MM.1S (cell line): Measurements from ENCODE around the gene FXYD4.

Source experiments
- DNase-seq: peaks from one replicate; pipeline ENCODE4 v3.0.0-alpha.2; 2015
- H2AFZ ChIP-seq: fragments of 300-600 bp; sonication (generic); 2 replicates; pipeline ENCODE4 v1.6.0; 2016; ENCODE audit warnings: antibody characterized with exemption, low read length
- H3F3A ChIP-seq: fragments of 300-600 bp; sonication (generic); 2 replicates; pipeline ENCODE4 v1.6.1; 2016; ENCODE audit warnings: mild to moderate bottlenecking, antibody characterized with exemption, low read length, moderate library complexity, mixed read lengths; ENCODE audit not compliant: insufficient read depth
- H3K27ac ChIP-seq: fragments of 300-600 bp; sonication (generic); 2 replicates; pipeline ENCODE4 v1.5.1; 2016; ENCODE audit warnings: mild to moderate bottlenecking, low read length
- H3K27me3 ChIP-seq: fragments of 300-600 bp; sonication (generic); replicated peaks from 2 replicates; pipeline ENCODE4 v1.6.0; 2016; ENCODE audit warnings: low read length; ENCODE audit not compliant: insufficient read depth
- H3K36me3 ChIP-seq: fragments of 300-600 bp; sonication (generic); replicated peaks from 2 replicates; pipeline ENCODE4 v1.6.1; 2016; ENCODE audit warnings: mild to moderate bottlenecking, low read length, mixed read lengths; ENCODE audit not compliant: insufficient read depth
- H3K4me1 ChIP-seq: fragments of 300-600 bp; sonication (generic); 2 replicates; pipeline ENCODE4 v1.6.1; 2016; ENCODE audit warnings: low read length, mixed read lengths
- H3K4me2 ChIP-seq: fragments of 300-600 bp; sonication (generic); 2 replicates; pipeline ENCODE4 v1.6.0; 2016; ENCODE audit warnings: low read depth, low read length
- H3K4me3 ChIP-seq: fragments of 300-600 bp; sonication (generic); 2 replicates; pipeline ENCODE4 v1.5.1; 2016; ENCODE audit warnings: low read length, mixed read lengths
- H3K79me2 ChIP-seq: fragments of 300-600 bp; sonication (generic); 2 replicates; pipeline ENCODE4 v1.6.1; 2016; ENCODE audit warnings: mixed run types, low read length, mixed read lengths
- H3K9ac ChIP-seq: fragments of 300-600 bp; sonication (generic); 2 replicates; pipeline ENCODE4 v1.6.1; 2016; ENCODE audit warnings: low read length, mixed read lengths
- H3K9me2 ChIP-seq: fragments of 300-600 bp; sonication (generic); replicated peaks from 2 replicates; pipeline ENCODE4 v1.6.1; 2016; ENCODE audit warnings: mild to moderate bottlenecking, low read length, mixed read lengths; ENCODE audit not compliant: insufficient read depth
- H3K9me3 ChIP-seq: fragments of 300-600 bp; sonication (generic); replicated peaks from 2 replicates; pipeline ENCODE4 v1.6.1; 2016; ENCODE audit warnings: mild to moderate bottlenecking, low read length, mixed read lengths; ENCODE audit not compliant: insufficient read depth
- H4K20me1 ChIP-seq: fragments of 300-600 bp; sonication (generic); 2 replicates; pipeline ENCODE4 v1.6.1; 2016; ENCODE audit warnings: mild to moderate bottlenecking, low read length, moderate library complexity, mixed read lengths; ENCODE audit not compliant: insufficient read depth
- CTCF ChIP-seq: fragments of 300-600 bp; sonication (generic); IDR thresholded peaks from 2 replicates; pipeline ENCODE4 v1.5.1; 2016; ENCODE audit warnings: antibody characterized with exemption, low read length, mixed read lengths
- EZH2 ChIP-seq: fragments of 300-600 bp; sonication (generic); optimal IDR thresholded peaks from 2 replicates; pipeline ENCODE3; 2017; ENCODE audit warnings: low read depth, mild to moderate bottlenecking, antibody characterized with exemption, low read length, mixed read lengths
- EZH2phosphoT487 ChIP-seq: fragments of 300-600 bp; sonication (generic); IDR thresholded peaks from 2 replicates; pipeline ENCODE4 v1.6.1; 2018; ENCODE audit warnings: antibody characterized with exemption, low read length

The FXYD4 gene

GRCh38 chr10:43342279-43343125 is 28.9 kb upstream of the FXYD4 start:
- H3K4me1 ChIP-seq = no peaks in the 10 kb centered on the region
- H3K9me3 ChIP-seq = no peaks in the 10 kb centered on the region
- no peaks in the 10 kb centered on the region for H3K9me2 ChIP-seq
- no peak for DNase-seq
- no peak overlapping the region for H3K4me2 ChIP-seq
- no peaks in the 10 kb centered on the region for H4K20me1 ChIP-seq
- H3K4me3 ChIP-seq = no peak overlapping the region
- no peaks in the 10 kb centered on the region for H3F3A ChIP-seq
- H3K79me2 ChIP-seq = no peaks in the 10 kb centered on the region
- no peak overlapping the region for H3K9ac ChIP-seq
- no peaks in the 10 kb centered on the region for H3K36me3 ChIP-seq
- no peak overlapping the region for H3K27ac ChIP-seq
- H2AFZ ChIP-seq = no peak overlapping the region
- TF ChIP-seq CTCF (no peak), EZH2 (no peak), EZH2phosphoT487 (no peak)
- peaks cover 7% of the 10 kb centered on the region for H3K27me3 ChIP-seq

- no peak overlapping the region for H2AFZ ChIP-seq
- H3K27ac ChIP-seq = no peak overlapping the region
- H3K4me3 ChIP-seq = no peak overlapping the region
- peaks cover 7% of the 10 kb centered on the region for H3K27me3 ChIP-seq
- H3K4me1 ChIP-seq = 0 out of 2 replicates have a peak, but pooled peaks cover 1% of the 10 kb centered on the region
- no peaks in the 10 kb centered on the region for H4K20me1 ChIP-seq
- H3K9me2 ChIP-seq = no peaks in the 10 kb centered on the region
- DNase-seq = no peak
- no peak overlapping the region for H3K4me2 ChIP-seq
- no peaks in the 10 kb centered on the region for H3K36me3 ChIP-seq
- no peaks in the 10 kb centered on the region for H3K9me3 ChIP-seq
- H3K9ac ChIP-seq = no peak overlapping the region
- H3K79me2 ChIP-seq = no peaks in the 10 kb centered on the region
- H3F3A ChIP-seq = no peaks in the 10 kb centered on the region
- TF ChIP-seq EZH2 (no peak), EZH2phosphoT487 (no peak), CTCF (no peak)
Measured at GRCh38 chr10:43343126-43343525, 28.3 kb upstream of the FXYD4 start.

DNA sequence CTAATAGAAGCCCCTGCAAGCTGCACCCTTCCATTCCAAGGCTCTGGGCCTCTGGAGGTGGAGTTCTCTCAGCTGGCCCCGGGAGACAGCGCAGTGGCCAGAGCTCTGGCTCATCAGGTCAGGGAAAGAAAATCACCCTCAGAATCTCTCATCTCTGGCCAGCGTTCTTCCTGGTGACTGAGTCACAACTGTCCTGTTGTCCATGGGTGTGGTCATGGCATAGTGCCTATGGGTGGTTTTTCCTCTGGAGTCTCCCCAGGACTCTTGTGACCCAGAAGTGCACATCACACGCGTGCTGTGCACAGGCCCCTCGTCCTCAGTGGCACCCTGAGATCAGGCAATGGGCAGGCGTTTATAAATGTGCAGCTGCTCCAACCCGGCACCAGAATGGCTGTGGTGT is 27.4 kb upstream of the FXYD4 start:
- Histone ChIP-seq H3F3A (no peaks in the 10 kb centered on the region), H2AFZ (no peak overlapping the region), H3K27ac (no peak overlapping the region), H3K9ac (no peak overlapping the region), H3K36me3 (no peaks in the 10 kb centered on the region), H4K20me1 (no peaks in the 10 kb centered on the region), H3K27me3 (peaks cover 7% of the 10 kb centered on the region), H3K9me3 (no peaks in the 10 kb centered on the region), H3K9me2 (no peaks in the 10 kb centered on the region), H3K79me2 (no peaks in the 10 kb centered on the region), H3K4me3 (no peak overlapping the region), H3K4me1 (0 out of 2 replicates have a peak, but pooled peaks cover 4% of the 10 kb centered on the region), H3K4me2 (no peak overlapping the region)
- TF ChIP-seq CTCF (no peak), EZH2phosphoT487 (no peak), EZH2 (no peak)
- no peak for DNase-seq
